ENCODE results near the gene ASB2. TPM values are rescaled to one million over a fixed set of nuclear protein-coding genes. Genes with fewer than 3 reads are reported as not detected.

Gene ASB2
- total and polyA plus RNA-seq, 4 donors: 0.50 to 4.0 (median 1.8) TPM

GRCh38 chr14:93958567-93959238 is 17.7 kb downstream of the ASB2 start:
- H3K27me3 ChIP-seq (ENCODE audit: control insufficient read depth, insufficient read depth, low read length): no peaks in the 10 kb centered on the region
- peaks cover 14% of the 10 kb centered on the region for H3K4me1 ChIP-seq (ENCODE audit: control insufficient read depth, insufficient read depth, low read length)
- no peaks in the 10 kb centered on the region for H3K36me3 ChIP-seq (ENCODE audit: control insufficient read depth, insufficient read depth, low read length)
- DNase-seq (ENCODE audit: low read depth in 4 of 6, low spot score in 6 of 6): no peak
- 100% methylated on average over 3 of the region's 7 CpGs for WGBS (ENCODE audit: insufficient coverage)
- H3K27ac ChIP-seq (ENCODE audit: low read depth, low read length): no peak overlapping the region
- H3K4me3 ChIP-seq (ENCODE audit: low read depth, low read length): no peak overlapping the region
- H3K9me3 ChIP-seq (ENCODE audit: control insufficient read depth, insufficient read depth, low read length): no peaks in the 10 kb centered on the region

GRCh38 chr14:93957751-93958566 is 18.4 kb downstream of the ASB2 start:
- no peak overlapping the region for H3K4me3 ChIP-seq (ENCODE audit: low read depth, low read length)
- H3K36me3 ChIP-seq (ENCODE audit: control insufficient read depth, insufficient read depth, low read length): no peaks in the 10 kb centered on the region
- no peak overlapping the region for H3K27ac ChIP-seq (ENCODE audit: low read depth, low read length)
- 97% methylated on average over 6 of the region's 16 CpGs for WGBS (ENCODE audit: insufficient coverage)
- peaks cover 14% of the 10 kb centered on the region for H3K4me1 ChIP-seq (ENCODE audit: control insufficient read depth, insufficient read depth, low read length)
- no peaks in the 10 kb centered on the region for H3K9me3 ChIP-seq (ENCODE audit: control insufficient read depth, insufficient read depth, low read length)
- no peak for DNase-seq (ENCODE audit: low read depth in 4 of 6, low spot score in 6 of 6)
- H3K27me3 ChIP-seq (ENCODE audit: control insufficient read depth, insufficient read depth, low read length): no peaks in the 10 kb centered on the region

- no peak overlapping the region for H3K27ac ChIP-seq (ENCODE audit: low read depth, low read length)
- no peak for DNase-seq (ENCODE audit: low read depth in 4 of 6, low spot score in 6 of 6)
- WGBS (ENCODE audit: insufficient coverage): 100% methylated on average over 3 of the region's 7 CpGs
- peaks cover 14% of the 10 kb centered on the region for H3K4me1 ChIP-seq (ENCODE audit: control insufficient read depth, insufficient read depth, low read length)
- H3K27me3 ChIP-seq (ENCODE audit: control insufficient read depth, insufficient read depth, low read length): no peaks in the 10 kb centered on the region
- H3K36me3 ChIP-seq (ENCODE audit: control insufficient read depth, insufficient read depth, low read length): no peaks in the 10 kb centered on the region
- no peaks in the 10 kb centered on the region for H3K9me3 ChIP-seq (ENCODE audit: control insufficient read depth, insufficient read depth, low read length)
- no peak overlapping the region for H3K4me3 ChIP-seq (ENCODE audit: low read depth, low read length)
Observed at GRCh38 chr14:93957333-93957710, 19.0 kb downstream of the ASB2 start.

GRCh38 chr14:93956514-93957332 is 19.6 kb downstream of the ASB2 start:
- DNase-seq (ENCODE audit: low read depth in 4 of 6, low spot score in 6 of 6): no peak
- peaks cover 14% of the 10 kb centered on the region for H3K4me1 ChIP-seq (ENCODE audit: control insufficient read depth, insufficient read depth, low read length)
- H3K9me3 ChIP-seq (ENCODE audit: control insufficient read depth, insufficient read depth, low read length): no peaks in the 10 kb centered on the region
- H3K4me3 ChIP-seq (ENCODE audit: low read depth, low read length): no peak overlapping the region
- no peak overlapping the region for H3K27ac ChIP-seq (ENCODE audit: low read depth, low read length)
- H3K27me3 ChIP-seq (ENCODE audit: control insufficient read depth, insufficient read depth, low read length): no peaks in the 10 kb centered on the region
- WGBS (ENCODE audit: insufficient coverage): 67% methylated on average over 11 of the region's 14 CpGs
- H3K36me3 ChIP-seq (ENCODE audit: control insufficient read depth, insufficient read depth, low read length): no peaks in the 10 kb centered on the region

GRCh38 chr14:93955850-93956481 is 20.4 kb downstream of the ASB2 start:
- DNase-seq (ENCODE audit: low read depth in 4 of 6, low spot score in 6 of 6): no peak
- H3K4me3 ChIP-seq (ENCODE audit: low read depth, low read length): no peak overlapping the region
- no peak overlapping the region for H3K27ac ChIP-seq (ENCODE audit: low read depth, low read length)
- WGBS (ENCODE audit: insufficient coverage): 43% methylated on average over 2 of the region's 8 CpGs
- H3K4me1 ChIP-seq (ENCODE audit: control insufficient read depth, insufficient read depth, low read length): peaks cover 14% of the 10 kb centered on the region
- H3K9me3 ChIP-seq (ENCODE audit: control insufficient read depth, insufficient read depth, low read length): no peaks in the 10 kb centered on the region
- no peaks in the 10 kb centered on the region for H3K27me3 ChIP-seq (ENCODE audit: control insufficient read depth, insufficient read depth, low read length)
- no peaks in the 10 kb centered on the region for H3K36me3 ChIP-seq (ENCODE audit: control insufficient read depth, insufficient read depth, low read length)

- H3K27me3 ChIP-seq (ENCODE audit: control insufficient read depth, insufficient read depth, low read length): no peaks in the 10 kb centered on the region
- no peak overlapping the region for H3K27ac ChIP-seq (ENCODE audit: low read depth, low read length)
- H3K4me3 ChIP-seq (ENCODE audit: low read depth, low read length): no peak overlapping the region
- no peak for DNase-seq (ENCODE audit: low read depth in 4 of 6, low spot score in 6 of 6)
- no peaks in the 10 kb centered on the region for H3K36me3 ChIP-seq (ENCODE audit: control insufficient read depth, insufficient read depth, low read length)
- no peaks in the 10 kb centered on the region for H3K9me3 ChIP-seq (ENCODE audit: control insufficient read depth, insufficient read depth, low read length)
- WGBS (ENCODE audit: insufficient coverage): 69% methylated on average over 7 of the region's 19 CpGs
- H3K4me1 ChIP-seq (ENCODE audit: control insufficient read depth, insufficient read depth, low read length): peaks cover 14% of the 10 kb centered on the region
Observed at GRCh38 chr14:93954900-93955849, 21.2 kb downstream of the ASB2 start.

- WGBS (ENCODE audit: insufficient coverage): 89% methylated on average over 3 of the region's 4 CpGs
- no peak overlapping the region for H3K27ac ChIP-seq (ENCODE audit: low read depth, low read length)
- no peak for DNase-seq (ENCODE audit: low read depth in 4 of 6, low spot score in 6 of 6)
Observed at GRCh38 chr14:93954516-93954830, 21.9 kb downstream of the ASB2 start.

GRCh38 chr14:93953739-93954515 is 22.4 kb downstream of the ASB2 start:
- Histone ChIP-seq H3K4me1 (ENCODE audit: control insufficient read depth, insufficient read depth, low read length) (peaks cover 14% of the 10 kb centered on the region), H3K9me3 (ENCODE audit: control insufficient read depth, insufficient read depth, low read length) (no peaks in the 10 kb centered on the region), H3K27me3 (ENCODE audit: control insufficient read depth, insufficient read depth, low read length) (no peaks in the 10 kb centered on the region), H3K36me3 (ENCODE audit: control insufficient read depth, insufficient read depth, low read length) (no peaks in the 10 kb centered on the region), H3K27ac (ENCODE audit: low read depth, low read length) (no peak overlapping the region), H3K4me3 (ENCODE audit: low read depth, low read length) (no peak overlapping the region)
- 82% methylated on average over 17 of the region's 18 CpGs for WGBS (ENCODE audit: insufficient coverage)
- no peak for DNase-seq (ENCODE audit: low read depth in 4 of 6, low spot score in 6 of 6)

More at GRCh38 chr14:93954516-93954830, 21.9 kb downstream of the ASB2 start:
- no peaks in the 10 kb centered on the region for H3K36me3 ChIP-seq (ENCODE audit: control insufficient read depth, insufficient read depth, low read length)
- H3K9me3 ChIP-seq (ENCODE audit: control insufficient read depth, insufficient read depth, low read length): no peaks in the 10 kb centered on the region
- H3K27me3 ChIP-seq (ENCODE audit: control insufficient read depth, insufficient read depth, low read length): no peaks in the 10 kb centered on the region
- H3K4me3 ChIP-seq (ENCODE audit: low read depth, low read length): no peak overlapping the region
- peaks cover 14% of the 10 kb centered on the region for H3K4me1 ChIP-seq (ENCODE audit: control insufficient read depth, insufficient read depth, low read length)

Data from spinal cord (tissue), 10 donors.